Measurements from ENCODE around the gene TAOK3. TPM values are rescaled to one million over a fixed set of nuclear protein-coding genes. Genes with fewer than 3 reads are reported as not detected.
A peak's percentile ranks its signal among the peaks of the same experiment; 100 is the strongest.

The TAOK3 gene
- total and polyA plus RNA-seq, 12 donors = 10.7 to 55.3 (median 29.8) TPM

- TF ChIP-seq, protein P1, sequence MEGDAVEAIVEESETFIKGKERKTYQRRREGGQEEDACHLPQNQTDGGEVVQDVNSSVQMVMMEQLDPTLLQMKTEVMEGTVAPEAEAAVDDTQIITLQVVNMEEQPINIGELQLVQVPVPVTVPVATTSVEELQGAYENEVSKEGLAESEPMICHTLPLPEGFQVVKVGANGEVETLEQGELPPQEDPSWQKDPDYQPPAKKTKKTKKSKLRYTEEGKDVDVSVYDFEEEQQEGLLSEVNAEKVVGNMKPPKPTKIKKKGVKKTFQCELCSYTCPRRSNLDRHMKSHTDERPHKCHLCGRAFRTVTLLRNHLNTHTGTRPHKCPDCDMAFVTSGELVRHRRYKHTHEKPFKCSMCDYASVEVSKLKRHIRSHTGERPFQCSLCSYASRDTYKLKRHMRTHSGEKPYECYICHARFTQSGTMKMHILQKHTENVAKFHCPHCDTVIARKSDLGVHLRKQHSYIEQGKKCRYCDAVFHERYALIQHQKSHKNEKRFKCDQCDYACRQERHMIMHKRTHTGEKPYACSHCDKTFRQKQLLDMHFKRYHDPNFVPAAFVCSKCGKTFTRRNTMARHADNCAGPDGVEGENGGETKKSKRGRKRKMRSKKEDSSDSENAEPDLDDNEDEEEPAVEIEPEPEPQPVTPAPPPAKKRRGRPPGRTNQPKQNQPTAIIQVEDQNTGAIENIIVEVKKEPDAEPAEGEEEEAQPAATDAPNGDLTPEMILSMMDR (IDR thresholded peaks at IDR 0.05) = no peak
- TF ChIP-seq POLR2A (IDR thresholded peaks at IDR 0.05) = no peak
- Histone ChIP-seq H3K36me3 (replicated peaks in 1 of 2) (no peaks in the 10 kb centered on the region), H3K9me3 (replicated peaks in 1 of 3) (no peaks in the 10 kb centered on the region), H3K4me1 (replicated peaks in 1 of 2) (no peaks in the 10 kb centered on the region), H3K4me3 (no peak overlapping the region), H3K27ac (no peak overlapping the region), H3K27me3 (no peaks in the 10 kb centered on the region)
- 80 to 90% (median 87%) methylated on average over 6 of the region's 6 CpGs for WGBS, 4 donors
- no peak for DNase-seq
- intact Hi-C loops (cut with DNase I) = no loop called here
These were observed 35.4 kb downstream of the TAOK3 start for GRCh38 chr12:118337194-118337838.

DNA sequence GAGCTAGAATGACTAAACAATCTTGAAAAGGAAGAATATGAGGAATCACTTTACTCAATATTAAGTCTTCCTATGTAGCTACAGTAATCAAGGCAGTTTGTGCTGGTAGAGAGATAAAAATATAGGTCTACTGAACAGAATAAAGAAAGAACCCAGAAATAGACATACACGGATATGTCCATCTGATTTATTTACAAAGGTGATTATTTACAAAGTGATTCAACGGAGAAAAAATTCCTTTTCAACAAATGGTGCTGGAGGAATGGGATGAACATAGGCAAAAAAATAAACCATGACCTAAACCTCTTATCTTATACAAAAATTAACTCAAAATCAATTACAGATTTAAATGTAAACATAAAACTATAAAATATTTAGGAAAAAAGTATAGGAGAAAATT is 36.6 kb downstream of the TAOK3 start:
- intact Hi-C loops (cut with DNase I) = no loop called here
- 87 to 91% (median 90%) methylated on average over 2 of the region's 2 CpGs for WGBS, 4 donors
- no peaks in the 10 kb centered on the region for H3K4me1 ChIP-seq (replicated peaks in 1 of 2)

DNA sequence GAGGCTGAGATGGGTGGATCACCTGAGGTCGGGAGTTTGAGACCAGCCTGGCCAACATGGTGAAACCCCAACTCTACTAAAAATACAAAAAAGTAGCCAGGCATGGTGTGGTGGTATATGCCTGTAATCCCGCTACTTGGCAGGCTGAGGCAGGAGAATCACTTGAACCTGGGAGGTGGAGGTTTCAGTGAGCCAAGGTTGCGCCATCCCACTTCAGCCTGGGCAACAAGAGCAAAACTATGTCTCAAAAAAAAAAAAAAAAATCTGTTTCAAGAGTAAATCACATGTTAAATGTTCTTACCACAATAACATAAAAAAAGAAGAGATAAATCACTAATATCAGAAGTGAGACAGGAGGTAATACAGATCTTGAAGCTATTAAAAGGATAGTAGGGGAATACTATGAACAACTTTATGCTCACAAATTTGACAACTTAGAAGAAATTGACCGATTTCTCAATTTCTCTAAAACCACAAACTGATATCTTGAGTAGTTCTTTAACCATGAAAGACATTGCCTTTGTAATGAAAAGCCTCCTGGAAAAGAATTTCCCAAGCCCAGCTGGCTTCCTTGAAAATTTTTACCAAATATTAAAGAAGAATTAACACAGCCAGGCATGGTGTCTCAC is 37.7 kb downstream of the TAOK3 start:
- TF ChIP-seq, protein P1 (IDR thresholded peaks at IDR 0.05) = no peak
- no peak for TF ChIP-seq POLR2A (IDR thresholded peaks at IDR 0.05)
- intact Hi-C loops (cut with DNase I) = no loop called here
- Histone ChIP-seq H3K9me3 (replicated peaks in 1 of 3) (no peaks in the 10 kb centered on the region), H3K27me3 (no peaks in the 10 kb centered on the region), H3K36me3 (replicated peaks in 1 of 2) (no peaks in the 10 kb centered on the region), H3K4me1 (replicated peaks in 1 of 2) (peaks cover 0 to 10% of the 10 kb centered on the region in 2 donors), H3K4me3 (no peak overlapping the region), H3K27ac (no peak overlapping the region)
- WGBS, 4 donors = 82 to 97% (median 88%) methylated on average over 4 of the region's 4 CpGs
- peak in 1 of 7 donors; percentile 19 for DNase-seq

More for the DNA sequence above, 36.6 kb downstream of the TAOK3 start:
- TF ChIP-seq, protein P1 (IDR thresholded peaks at IDR 0.05) = no peak
- no peak for TF ChIP-seq POLR2A (IDR thresholded peaks at IDR 0.05)
- Histone ChIP-seq H3K27me3 (no peaks in the 10 kb centered on the region), H3K27ac (no peak overlapping the region), H3K9me3 (replicated peaks in 1 of 3) (no peaks in the 10 kb centered on the region), H3K4me3 (no peak overlapping the region), H3K36me3 (replicated peaks in 1 of 2) (no peaks in the 10 kb centered on the region)
- no peak for DNase-seq

DNA sequence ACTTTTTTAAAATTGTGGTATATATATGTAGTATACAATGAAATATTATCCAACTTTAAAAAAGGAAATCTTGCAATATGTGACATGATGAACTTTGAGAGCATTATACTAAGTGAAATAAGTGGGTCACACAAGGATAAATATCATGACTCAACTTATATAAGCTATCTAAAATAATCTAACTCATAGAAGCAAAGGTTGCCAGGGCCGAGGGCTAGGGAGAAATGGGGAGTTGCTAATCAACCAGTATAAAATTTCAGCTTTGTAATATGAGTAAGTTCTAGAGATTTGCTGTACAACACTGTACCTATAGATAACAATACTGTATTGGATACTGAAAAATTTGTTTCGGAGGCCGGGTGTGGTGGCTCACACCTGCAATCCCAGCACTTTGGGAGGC is 38.5 kb downstream of the TAOK3 start:
- no peaks in the 10 kb centered on the region for H3K27me3 ChIP-seq
- DNase-seq = no peak

More for the DNA sequence above, 38.5 kb downstream of the TAOK3 start:
- Histone ChIP-seq H3K27ac (no peak overlapping the region), H3K36me3 (replicated peaks in 1 of 2) (no peaks in the 10 kb centered on the region), H3K9me3 (replicated peaks in 1 of 3) (no peaks in the 10 kb centered on the region), H3K4me1 (replicated peaks in 1 of 2) (peaks cover 0 to 19% of the 10 kb centered on the region in 2 donors), H3K4me3 (no peak overlapping the region)
- no peak for TF ChIP-seq POLR2A (IDR thresholded peaks at IDR 0.05)
- TF ChIP-seq, protein P1 (IDR thresholded peaks at IDR 0.05) = no peak
- 95 to 99% (median 97%) methylated on average over 3 of the region's 3 CpGs for WGBS, 4 donors
- intact Hi-C loops (cut with DNase I) = no loop called here
